GM18502 (cell line): Measurements from ENCODE around the gene ARHGEF38.

Source experiments
- ATAC-seq: cut with Tn5 transposase; IDR thresholded peaks from one replicate; pipeline ENCODE4 v1.9.1; 2021; ENCODE audit warnings: mild to moderate bottlenecking; ENCODE audit not compliant: unreplicated experiment, poor library complexity

ARHGEF38 gene

DNA sequence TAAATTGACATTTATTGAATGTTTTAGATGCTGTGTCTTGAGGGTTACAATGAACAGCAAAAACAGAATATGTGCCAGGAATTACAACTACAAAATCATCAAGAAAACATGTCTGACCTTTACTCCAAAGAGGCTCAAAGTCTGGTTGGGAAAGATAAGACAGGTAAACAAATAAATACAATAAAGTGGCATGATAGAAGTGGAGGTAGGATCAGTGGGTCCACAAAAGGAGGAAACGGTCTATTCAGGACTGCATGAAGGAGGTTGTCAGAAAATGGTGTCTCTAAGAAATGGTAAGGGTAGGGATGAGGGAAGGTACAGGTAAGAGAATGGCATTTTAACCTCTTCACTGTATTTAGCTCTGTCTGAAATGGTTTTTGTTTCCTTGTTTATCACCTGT, 3.8 kb downstream of the ARHGEF38 start:
- no peak for ATAC-seq

DNA sequence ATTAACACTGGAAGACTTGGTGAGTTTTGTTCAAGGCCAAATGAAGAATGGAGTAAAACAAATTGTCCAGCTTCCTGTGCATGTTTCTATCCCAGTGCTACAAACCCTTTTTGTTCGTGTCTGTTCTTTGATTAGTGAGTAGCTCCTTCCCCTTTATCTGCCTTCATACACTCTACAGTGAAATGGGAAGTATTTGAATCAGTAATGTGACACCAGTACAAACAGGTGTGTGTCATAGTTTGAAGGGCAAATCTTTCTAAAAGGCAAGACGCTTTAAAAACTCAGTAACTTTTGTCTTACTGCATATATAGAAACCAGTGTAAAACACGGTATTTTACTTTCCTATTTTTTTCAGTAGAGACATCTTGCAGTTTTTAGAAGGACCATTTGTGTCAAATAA, 5.9 kb downstream of the ARHGEF38 start:
- ATAC-seq = no peak

DNA sequence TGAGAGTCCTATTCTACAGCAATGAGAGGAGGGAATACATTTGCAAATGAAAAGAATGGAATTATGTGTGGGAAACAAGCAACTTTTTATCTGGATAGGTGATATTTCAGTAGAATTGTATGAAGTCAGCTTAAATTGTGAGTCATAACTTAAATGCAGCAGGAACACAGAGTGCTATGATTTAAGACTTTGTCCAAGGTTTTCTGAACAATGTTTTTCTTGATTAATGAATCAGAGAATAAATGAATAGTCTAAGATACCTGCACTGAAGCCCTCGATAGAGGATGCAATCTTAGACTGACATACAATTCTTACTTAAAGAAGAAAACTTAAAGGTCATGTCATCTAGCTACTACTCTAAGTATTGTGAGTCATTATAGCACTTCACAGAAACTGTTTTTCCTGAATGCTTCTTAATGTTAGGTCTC, 8.0 kb downstream of the ARHGEF38 start:
- no peak for ATAC-seq

- ATAC-seq = no peak
Measured at GRCh38 chr4:105563352-105563751, 10.9 kb downstream of the ARHGEF38 start.

DNA sequence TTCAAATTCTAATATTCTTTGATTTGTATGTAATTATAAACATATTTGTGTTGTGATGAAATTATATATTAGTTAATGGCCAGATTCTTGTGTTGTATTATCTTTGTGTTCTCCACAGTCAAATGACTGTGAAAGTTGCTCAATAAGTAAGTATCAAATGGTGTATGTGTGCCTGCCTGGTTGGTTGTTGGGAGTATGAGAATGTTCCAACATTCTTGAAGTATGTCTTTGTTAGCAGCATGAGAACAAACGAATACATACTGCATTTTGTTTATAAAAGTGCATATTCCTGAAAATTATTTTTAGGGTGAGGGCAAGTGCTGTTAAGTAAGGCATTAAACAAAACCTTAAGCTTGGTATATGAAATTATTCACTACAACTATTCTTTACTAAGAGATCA, 16.2 kb downstream of the ARHGEF38 start:
- no peak for ATAC-seq

DNA sequence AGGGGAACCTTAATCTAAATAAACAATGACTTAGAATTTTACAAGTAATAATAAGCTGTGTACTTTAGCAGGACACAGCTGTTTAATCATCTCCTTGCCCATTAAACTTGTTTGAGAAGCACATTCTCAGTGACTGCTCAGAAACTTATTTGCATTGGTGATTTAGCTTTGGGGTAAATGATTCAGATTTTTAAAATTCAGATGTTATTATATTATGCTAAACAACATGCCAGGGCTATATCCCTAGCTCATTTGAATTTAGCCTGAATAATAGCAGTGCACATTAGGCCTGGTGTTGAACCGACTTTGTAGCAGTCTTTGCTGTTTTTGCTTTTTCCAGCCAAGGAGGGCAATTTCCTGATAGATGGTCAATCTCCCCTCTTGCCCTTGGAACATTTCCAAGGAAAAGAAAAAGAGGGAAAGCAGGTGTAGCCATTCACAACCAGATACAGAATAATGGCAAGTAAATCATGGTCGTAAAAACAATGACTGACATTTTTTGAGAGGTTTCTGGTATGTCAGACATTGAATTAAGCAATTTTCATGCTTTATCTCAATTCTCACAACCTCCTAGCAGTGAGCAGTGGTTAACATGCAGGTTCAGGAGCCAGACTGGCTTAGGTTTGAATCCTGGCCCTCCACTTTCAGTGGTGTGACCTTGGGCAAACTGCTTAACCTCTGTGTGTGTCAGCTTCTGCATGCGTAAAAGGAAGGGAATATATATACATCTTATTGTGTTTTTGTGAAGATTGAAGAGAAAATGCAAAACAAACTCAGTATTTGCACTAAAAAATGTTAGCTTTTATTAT, 16.8 kb downstream of the ARHGEF38 start:
- no peak for ATAC-seq

DNA sequence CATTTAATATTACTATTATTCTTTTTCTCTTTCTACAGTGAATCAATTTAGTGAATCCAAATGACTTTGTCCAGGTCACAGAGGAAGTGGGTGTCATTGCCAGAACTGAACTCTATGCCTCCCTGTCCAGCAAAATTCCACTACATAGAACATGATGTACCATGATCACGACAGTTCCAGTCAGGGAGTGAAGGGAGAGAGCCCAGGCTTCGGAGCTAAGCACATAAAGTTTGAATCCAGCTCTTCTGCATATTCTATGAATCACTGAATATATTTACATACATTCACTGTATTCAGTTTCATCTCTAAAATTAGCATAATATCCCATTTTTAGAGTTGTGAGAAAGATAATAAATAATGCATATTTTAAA, 17.4 kb downstream of the ARHGEF38 start:
- no peak for ATAC-seq

DNA sequence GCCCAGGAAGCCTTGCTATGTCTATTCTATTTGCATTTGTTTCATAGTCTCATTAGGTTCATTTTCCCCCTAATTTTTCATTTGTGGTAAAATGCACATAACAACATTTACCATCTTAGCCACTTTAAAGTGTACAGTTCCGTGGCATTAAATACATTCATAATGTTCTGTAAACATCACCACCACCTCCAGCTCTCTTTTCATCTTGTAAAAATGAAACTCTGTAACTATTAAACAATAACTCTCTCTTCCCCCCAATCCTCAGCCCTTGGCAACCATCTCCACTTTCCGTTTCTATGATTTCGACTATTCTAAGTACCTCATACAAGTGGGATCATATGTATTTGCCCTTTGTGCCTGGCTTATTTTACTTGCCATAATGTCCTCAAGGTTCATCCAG, 19.9 kb downstream of the ARHGEF38 start:
- ATAC-seq = no peak

DNA sequence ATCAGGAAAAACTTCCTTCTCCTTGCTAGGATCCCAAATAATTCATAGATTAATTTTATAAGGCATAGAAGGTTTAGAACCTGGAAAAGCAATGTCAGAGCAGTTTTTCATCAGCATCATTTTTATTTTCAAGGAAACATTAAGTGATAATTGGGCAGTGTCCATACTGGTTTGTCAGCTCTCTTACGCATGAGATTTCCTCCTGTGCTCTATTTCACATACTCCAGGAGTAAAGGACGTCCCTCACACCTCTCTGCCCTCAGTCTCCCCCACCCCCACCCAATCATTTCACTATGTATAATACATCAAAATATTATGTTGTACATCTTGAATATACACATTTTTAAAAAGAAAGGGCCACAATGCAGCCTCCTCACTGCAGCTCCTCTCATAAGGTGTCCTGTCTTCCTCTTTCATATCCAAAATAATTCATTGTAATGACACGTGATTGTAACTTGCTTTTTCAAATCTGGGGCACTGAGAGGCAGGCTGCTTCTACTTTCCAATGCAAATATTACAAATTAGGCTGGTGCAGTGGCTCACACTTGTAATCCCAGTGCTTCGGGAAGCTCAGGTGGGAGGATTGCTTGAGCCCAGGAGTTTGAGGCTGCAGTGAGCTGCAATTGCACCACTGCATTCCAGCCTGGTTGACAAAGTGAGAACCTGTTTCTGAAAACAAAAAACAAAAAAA, 34.4 kb downstream of the ARHGEF38 start:
- ATAC-seq = no peak

DNA sequence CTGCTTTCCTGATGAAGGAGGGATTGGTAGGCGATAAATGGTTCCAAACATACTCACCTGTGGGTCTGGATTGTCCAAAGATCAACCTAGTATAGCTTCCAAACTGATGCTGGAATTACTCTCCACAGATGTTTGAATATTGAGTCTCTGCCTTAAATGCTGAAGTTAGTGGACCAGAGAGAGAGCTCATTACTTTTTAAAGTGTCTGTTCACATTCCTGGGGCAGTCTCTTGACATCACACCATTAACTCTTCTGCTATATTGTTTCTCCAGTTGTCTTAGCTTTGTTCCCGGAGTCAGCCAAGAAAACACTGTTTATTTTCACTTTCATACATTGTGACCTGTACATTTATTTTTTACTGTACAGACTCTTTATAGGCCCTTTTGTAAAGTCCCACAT, 35.4 kb downstream of the ARHGEF38 start:
- ATAC-seq = peak; percentile 26

- ATAC-seq = peak; percentile 55
Measured at GRCh38 chr4:105588252-105588651, 35.8 kb downstream of the ARHGEF38 start.

DNA sequence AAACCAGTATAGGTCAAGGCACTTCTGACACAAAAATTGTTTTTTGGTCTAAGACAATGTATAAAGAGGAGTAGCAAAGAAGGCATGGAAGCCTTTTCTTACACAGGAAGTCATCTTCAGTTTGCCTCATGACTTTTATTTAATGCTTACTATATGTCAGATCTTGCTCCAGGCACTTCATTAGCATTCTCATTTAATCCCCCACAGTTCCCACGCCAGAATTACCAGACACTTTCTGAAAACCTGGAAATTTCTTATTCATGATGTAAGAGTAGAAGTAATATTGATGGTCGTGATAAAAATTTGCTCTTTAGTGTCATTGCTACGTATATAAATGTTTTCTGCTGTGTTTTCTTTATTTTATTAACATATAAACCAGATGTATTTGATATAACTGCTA, 39.2 kb downstream of the ARHGEF38 start:
- ATAC-seq = no peak

DNA sequence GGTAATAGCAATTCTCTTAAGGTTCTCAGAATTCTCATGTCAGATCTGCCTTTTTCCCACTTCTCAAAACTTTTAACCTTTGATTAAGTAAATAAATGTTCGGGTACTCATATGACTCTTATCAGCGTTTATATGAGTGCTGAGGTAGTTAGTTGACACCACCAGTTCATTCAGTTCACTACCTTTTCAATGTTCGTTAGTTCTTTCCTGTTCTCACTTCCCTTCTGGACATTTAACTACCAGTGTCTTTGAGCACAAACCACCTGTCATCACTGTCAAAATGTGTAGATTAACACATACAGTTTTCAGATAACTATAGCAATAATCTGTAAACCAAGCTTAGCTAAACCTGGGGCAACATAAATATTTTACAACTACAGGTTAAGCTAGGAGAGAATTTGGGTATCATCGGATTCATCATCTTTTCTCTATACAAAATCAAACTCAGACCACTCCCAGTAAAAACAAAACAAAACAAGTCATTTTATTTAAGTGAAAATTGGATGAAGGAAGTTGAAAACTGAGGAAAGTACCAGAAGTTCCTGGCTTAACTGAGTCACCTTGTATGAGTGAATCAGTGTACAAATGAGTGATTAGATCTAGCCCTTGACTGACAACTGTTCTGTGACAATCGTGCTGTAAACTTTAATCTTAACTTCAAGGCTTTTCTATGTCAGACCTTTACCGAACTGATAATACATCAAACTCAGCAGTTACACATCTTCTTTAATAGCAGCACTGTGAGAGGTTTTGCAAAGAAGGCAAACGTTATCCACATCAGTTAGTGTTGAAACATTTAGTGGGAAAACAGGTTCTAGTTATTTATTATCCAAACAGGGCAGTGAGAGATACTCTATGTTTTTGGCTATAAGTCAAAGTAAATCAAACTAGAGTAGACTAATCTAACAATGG, 41.9 kb downstream of the ARHGEF38 start:
- ATAC-seq = peak; percentile 94

DNA sequence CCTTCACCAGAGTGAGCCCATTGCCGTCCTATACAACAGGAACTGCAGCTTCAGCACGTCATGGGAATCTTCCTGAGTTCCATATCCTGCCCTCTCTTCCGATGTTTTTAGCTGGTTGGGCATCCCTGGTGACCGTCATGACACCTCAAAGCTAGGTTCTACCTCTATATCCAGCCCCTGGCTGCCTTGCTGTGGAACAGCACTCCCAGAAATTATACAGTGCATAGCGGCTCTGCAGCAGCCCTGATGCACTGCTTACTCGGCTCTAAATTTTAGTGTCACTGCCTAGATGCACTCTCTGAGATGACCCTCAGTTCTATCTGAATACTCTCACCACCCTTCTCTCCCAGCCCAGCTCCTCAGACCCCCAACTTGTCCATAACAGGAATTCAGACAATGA, 44.3 kb downstream of the ARHGEF38 start:
- ATAC-seq = no peak

GRCh38 chr4:105598052-105598451, 45.6 kb downstream of the ARHGEF38 start:
- no peak for ATAC-seq

DNA sequence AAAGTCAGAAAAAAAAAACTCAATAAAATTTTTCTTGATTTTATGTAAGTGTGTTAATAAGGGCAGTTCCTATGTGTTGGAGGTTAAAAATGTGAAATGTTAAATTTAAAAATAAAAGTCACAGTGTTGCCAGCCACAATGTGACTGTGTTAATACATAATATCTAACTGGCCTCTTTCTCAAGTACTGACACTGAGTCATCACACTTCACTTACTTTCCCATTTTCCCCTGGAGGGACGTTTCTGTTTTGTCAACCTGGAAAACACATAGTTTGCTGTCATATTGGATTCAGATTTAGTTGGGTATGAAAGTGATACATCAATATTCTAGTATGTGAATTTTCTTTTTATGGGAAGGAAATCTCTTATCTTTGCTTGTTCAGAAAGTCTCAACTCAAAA, 46.4 kb downstream of the ARHGEF38 start:
- no peak for ATAC-seq

- ATAC-seq = no peak
Measured at GRCh38 chr4:105599482-105599881, 47.1 kb downstream of the ARHGEF38 start.

DNA sequence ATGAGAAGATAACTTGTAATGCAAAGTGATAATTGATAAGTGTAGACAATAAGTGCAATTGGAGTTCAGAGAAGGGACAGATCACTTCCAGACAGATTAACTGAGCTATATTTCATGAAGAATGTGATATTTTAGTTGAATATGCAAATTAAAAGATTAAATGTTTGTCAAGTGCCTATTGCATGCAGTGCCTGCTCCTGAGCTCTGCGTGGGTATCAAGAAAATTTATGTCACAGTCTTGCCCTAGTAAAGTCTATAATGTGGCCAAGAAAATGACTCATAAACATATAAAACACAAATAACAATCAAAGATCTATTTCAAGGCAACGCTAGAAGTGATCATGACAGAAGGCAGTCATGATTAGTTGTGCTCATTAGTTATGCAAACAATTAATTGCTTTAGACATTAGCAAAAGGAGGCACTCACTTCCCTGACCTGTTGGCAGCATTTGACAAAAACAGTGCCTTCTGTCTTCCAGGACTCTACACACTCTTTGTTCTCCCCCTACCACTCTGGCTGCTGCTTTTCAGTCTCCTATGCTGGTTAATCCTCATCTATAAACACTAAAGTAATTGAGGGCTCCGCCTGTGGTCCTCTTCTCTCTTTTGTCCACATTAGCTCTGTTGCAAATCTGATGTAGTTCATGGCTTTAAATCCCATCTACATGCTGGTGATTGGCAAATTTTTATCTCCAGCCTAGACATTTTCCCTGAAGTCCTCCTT, 47.7 kb downstream of the ARHGEF38 start:
- ATAC-seq = no peak

DNA sequence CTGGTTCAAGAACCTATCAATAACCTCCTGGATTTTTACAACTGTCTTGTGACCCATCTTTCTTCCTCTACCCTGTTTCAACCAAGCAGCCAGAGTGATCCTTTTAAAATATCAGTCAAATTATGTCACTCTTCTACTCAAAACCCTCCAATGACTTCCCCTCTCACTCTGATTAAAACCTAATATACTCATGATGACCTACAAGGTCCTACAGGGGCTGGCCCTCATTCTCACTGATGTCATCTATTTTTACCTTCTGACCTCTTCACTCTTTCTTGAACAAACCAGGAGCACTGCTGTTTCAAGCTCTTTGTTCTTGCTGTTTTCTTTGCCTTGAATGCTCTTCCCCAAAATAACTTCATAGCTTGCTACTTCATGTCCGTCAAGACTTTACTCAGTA, 48.5 kb downstream of the ARHGEF38 start:
- ATAC-seq = no peak

GRCh38 chr4:105601406-105601805, 49.0 kb downstream of the ARHGEF38 start:
- no peak for ATAC-seq
